HEK293 (cell line): Measurements from ENCODE around the gene ENAH.

Source experiments
- BCL11A ChIP-seq: fragments of 450-650 bp; formaldehyde crosslinking; IDR thresholded peaks from 2 replicates; pipeline ENCODE4 v1.5.1; 2016; ENCODE audit warnings: low read depth, missing biosample characterization, missing genetic modification characterization
- CTCF ChIP-seq: fragments of 450-650 bp; formaldehyde crosslinking; IDR thresholded peaks from 2 replicates; pipeline ENCODE4 v1.5.1; 2016; ENCODE audit warnings: missing biosample characterization, missing genetic modification characterization
- ELK4 ChIP-seq: IDR thresholded peaks from 2 replicates; pipeline ENCODE4 v1.6.1; 2011; ENCODE audit warnings: mild to moderate bottlenecking, low read depth, low read length, borderline replicate concordance
- KLF1 ChIP-seq: fragments of 450-650 bp; formaldehyde crosslinking; IDR thresholded peaks from 2 replicates; pipeline ENCODE4 v1.5.1; 2016; ENCODE audit warnings: missing biosample characterization, missing genetic modification characterization
- MYNN ChIP-seq: fragments of 450-650 bp; formaldehyde crosslinking; IDR thresholded peaks from 2 replicates; pipeline ENCODE4 v1.5.1; 2016; ENCODE audit warnings: missing biosample characterization, missing genetic modification characterization, borderline replicate concordance
- TSHZ1 ChIP-seq: fragments of 450-650 bp; formaldehyde crosslinking; IDR thresholded peaks from 2 replicates; pipeline ENCODE4 v1.5.1; 2016; ENCODE audit warnings: missing biosample characterization, missing genetic modification characterization, borderline replicate concordance
- ZBTB10 ChIP-seq: fragments of 450-650 bp; formaldehyde crosslinking; IDR thresholded peaks from 2 replicates; pipeline ENCODE4 v1.5.1; 2016; ENCODE audit warnings: missing biosample characterization, missing genetic modification characterization
- ZBTB26 ChIP-seq: fragments of 450-650 bp; formaldehyde crosslinking; optimal IDR thresholded peaks from 2 replicates; pipeline ENCODE3; 2016; ENCODE audit warnings: missing biosample characterization, mild to moderate bottlenecking, missing genetic modification characterization
- ZBTB7A ChIP-seq: fragments of 450-650 bp; formaldehyde crosslinking; IDR thresholded peaks from 2 replicates; pipeline ENCODE4 v1.5.1; 2016; ENCODE audit warnings: low read depth, missing biosample characterization, missing genetic modification characterization
- ZNF10 ChIP-seq: fragments of 450-650 bp; formaldehyde crosslinking; IDR thresholded peaks from 2 replicates; pipeline ENCODE4 v1.5.1; 2017; ENCODE audit warnings: missing biosample characterization, missing genetic modification characterization
- ZNF138 ChIP-seq: fragments of 450-650 bp; formaldehyde crosslinking; IDR thresholded peaks from 2 replicates; pipeline ENCODE4 v1.5.1; 2016; ENCODE audit warnings: missing biosample characterization, missing genetic modification characterization, borderline replicate concordance
- ZNF449 ChIP-seq: fragments of 450-650 bp; formaldehyde crosslinking; IDR thresholded peaks from 2 replicates; pipeline ENCODE4 v1.5.1; 2017; ENCODE audit warnings: missing biosample characterization, mild to moderate bottlenecking, missing genetic modification characterization, moderate library complexity
- ZNF549 ChIP-seq: fragments of 450-650 bp; IDR thresholded peaks from 2 replicates; pipeline ENCODE4 v1.5.1; 2018; ENCODE audit warnings: missing biosample characterization, missing genetic modification characterization, mild to moderate bottlenecking, inconsistent platforms, moderate library complexity
- ZNF791 ChIP-seq: fragments of 450-650 bp; formaldehyde crosslinking; IDR thresholded peaks from 2 replicates; pipeline ENCODE4 v1.5.1; 2016; ENCODE audit warnings: missing biosample characterization, missing genetic modification characterization

GRCh38 chr1:225486856-225487255 is 166.1 kb downstream of the ENAH start:
- TF ChIP-seq CTCF (tag by site-specific recombination) (no peak), ZBTB10 (tag by site-specific recombination) (no peak), ZNF791 (tag by site-specific recombination) (no peak), ZNF138 (tag by site-specific recombination) (no peak), ZBTB7A (tag by site-specific recombination) (no peak), ZBTB26 (tag by site-specific recombination) (no peak), ZNF10 (tag by site-specific recombination) (no peak), TSHZ1 (tag by site-specific recombination) (no peak), BCL11A (no peak), KLF1 (no peak), ZNF449 (no peak), ELK4 (no peak), MYNN (tag by site-specific recombination) (no peak), ZNF549 (tag by site-specific recombination) (no peak)
